Measurements from ENCODE around the gene ITPR2. TPM values are rescaled to one million over a fixed set of nuclear protein-coding genes. Genes with fewer than 3 reads are reported as not detected.
"Not testable (repeated sequence)": the region's sequence is repeated elsewhere in the genome, so short reads cannot be mapped to it uniquely, and the experiment has no call there.

The ITPR2 gene
- total and polyA plus RNA-seq, 4 donors = 4.1 to 47.0 (median 26.5) TPM

DNA sequence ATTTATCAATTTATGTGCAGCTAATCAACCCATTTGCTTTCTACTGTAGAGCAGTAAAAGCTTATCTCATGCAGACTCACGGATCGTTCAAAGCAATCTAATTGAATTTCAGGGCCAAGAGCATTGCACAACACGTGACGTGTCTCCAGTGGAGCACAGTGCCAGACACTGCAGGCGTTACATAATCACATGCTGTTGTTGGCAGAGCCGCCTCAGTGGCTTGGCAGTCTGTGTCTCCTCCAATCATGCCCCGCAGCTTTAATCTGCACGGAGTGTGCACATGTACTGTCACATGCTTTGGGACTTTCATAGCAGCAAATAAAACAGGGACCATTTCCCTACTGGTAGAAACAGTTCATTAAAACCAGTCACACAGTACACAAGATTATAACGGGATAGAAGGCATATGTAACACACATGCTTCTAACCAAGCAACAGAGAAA, 309.3 kb downstream of the ITPR2 start:
- ATAC-seq (ENCODE audit: insufficient read depth, low FRiP score) (peak; percentile 91), DNase-seq (peak; percentile 95 to 99 (median 99))
- Histone ChIP-seq H3K9ac (ENCODE audit: insufficient read depth in 1 of 2, low read length in 2 of 2) (no peak overlapping the region), H3K4me3 (no peak overlapping the region), H3K36me3 (ENCODE audit: control insufficient read depth in 4 of 4, insufficient read depth in 4 of 4, low read length in 4 of 4) (no peaks in the 10 kb centered on the region), H3K27ac (ENCODE audit: low read depth in 1 of 2, low read length in 1 of 2) (peak overlapping the region in 1 of 2 donors; percentile 27), H3K9me3 (ENCODE audit: control insufficient read depth in 4 of 4, insufficient read depth in 3 of 4, low read length in 3 of 4) (peaks cover 0 to 6% (median 3%) of the 10 kb centered on the region in 4 donors), H3K4me1 (ENCODE audit: control insufficient read depth in 5 of 5, insufficient read depth in 5 of 5, low read length in 5 of 5) (peaks cover 0 to 8% (median 0%) of the 10 kb centered on the region in 5 donors), H3K27me3 (ENCODE audit: control insufficient read depth in 3 of 3, insufficient read depth in 3 of 3, low read length in 2 of 3) (no peaks in the 10 kb centered on the region)
- WGBS, 2 donors = 23 to 43% methylated on average over 9 of the region's 9 CpGs
- TF ChIP-seq, protein P1, sequence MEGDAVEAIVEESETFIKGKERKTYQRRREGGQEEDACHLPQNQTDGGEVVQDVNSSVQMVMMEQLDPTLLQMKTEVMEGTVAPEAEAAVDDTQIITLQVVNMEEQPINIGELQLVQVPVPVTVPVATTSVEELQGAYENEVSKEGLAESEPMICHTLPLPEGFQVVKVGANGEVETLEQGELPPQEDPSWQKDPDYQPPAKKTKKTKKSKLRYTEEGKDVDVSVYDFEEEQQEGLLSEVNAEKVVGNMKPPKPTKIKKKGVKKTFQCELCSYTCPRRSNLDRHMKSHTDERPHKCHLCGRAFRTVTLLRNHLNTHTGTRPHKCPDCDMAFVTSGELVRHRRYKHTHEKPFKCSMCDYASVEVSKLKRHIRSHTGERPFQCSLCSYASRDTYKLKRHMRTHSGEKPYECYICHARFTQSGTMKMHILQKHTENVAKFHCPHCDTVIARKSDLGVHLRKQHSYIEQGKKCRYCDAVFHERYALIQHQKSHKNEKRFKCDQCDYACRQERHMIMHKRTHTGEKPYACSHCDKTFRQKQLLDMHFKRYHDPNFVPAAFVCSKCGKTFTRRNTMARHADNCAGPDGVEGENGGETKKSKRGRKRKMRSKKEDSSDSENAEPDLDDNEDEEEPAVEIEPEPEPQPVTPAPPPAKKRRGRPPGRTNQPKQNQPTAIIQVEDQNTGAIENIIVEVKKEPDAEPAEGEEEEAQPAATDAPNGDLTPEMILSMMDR (IDR thresholded peaks at IDR 0.05; ENCODE audit: control extremely low read depth, extremely low read depth) = no peak

DNA sequence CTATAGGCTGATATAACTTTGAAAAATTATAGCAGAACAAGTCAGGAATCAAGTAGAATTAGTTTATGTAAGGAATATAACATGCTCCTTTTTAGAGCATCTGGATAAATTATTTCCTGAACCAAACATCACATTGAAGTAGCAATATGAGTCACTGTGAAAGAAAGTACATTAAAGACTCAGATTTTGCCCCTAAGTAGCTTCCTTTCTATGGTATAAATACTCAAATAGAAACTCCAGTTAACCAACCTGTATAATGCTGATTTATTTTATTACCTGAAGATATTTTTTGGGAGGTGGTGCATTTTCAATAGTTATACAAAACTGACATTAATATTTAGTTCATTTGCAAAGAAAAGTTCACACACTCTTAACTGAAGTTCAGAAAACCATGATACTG, 312.1 kb downstream of the ITPR2 start:
- Histone ChIP-seq H3K9ac (ENCODE audit: insufficient read depth in 1 of 2, low read length in 2 of 2) (no peak overlapping the region), H3K27me3 (ENCODE audit: control insufficient read depth in 3 of 3, insufficient read depth in 3 of 3, low read length in 2 of 3) (no peaks in the 10 kb centered on the region), H3K4me3 (no peak overlapping the region), H3K4me1 (ENCODE audit: control insufficient read depth in 5 of 5, insufficient read depth in 5 of 5, low read length in 5 of 5) (peaks cover 0 to 8% (median 0%) of the 10 kb centered on the region in 5 donors), H3K36me3 (ENCODE audit: control insufficient read depth in 4 of 4, insufficient read depth in 4 of 4, low read length in 4 of 4) (no peaks in the 10 kb centered on the region), H3K9me3 (ENCODE audit: control insufficient read depth in 4 of 4, insufficient read depth in 3 of 4, low read length in 3 of 4) (peaks cover 0 to 6% (median 3%) of the 10 kb centered on the region in 4 donors), H3K27ac (ENCODE audit: low read depth in 1 of 2, low read length in 1 of 2) (no peak overlapping the region)
- ATAC-seq (ENCODE audit: insufficient read depth, low FRiP score) (no peak), DNase-seq (no peak)
- TF ChIP-seq, protein P1 (IDR thresholded peaks at IDR 0.05; ENCODE audit: control extremely low read depth, extremely low read depth) = no peak

DNA sequence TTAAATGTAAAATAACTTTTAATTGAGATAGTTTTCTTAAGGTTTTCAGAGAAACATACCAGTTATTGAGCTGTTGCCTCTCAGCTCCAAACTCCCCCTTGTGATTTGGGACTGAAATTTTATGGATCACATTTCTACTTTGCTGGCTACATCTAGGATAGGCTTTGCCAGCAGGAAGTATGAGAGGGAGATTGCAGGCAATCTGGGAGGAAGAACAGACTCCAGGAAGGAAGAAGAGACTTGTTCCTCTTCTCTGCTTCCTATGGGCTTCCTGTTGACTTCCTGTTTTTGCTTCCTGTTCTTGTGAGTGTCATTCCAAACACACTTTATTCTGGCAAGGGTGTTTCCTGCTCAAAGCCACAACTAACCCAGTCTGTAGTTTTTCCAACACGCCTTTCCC, 312.9 kb downstream of the ITPR2 start:
- ATAC-seq (ENCODE audit: insufficient read depth, low FRiP score) (no peak), DNase-seq (peak in 1 of 3 donors; percentile 8)
- H3K9ac ChIP-seq (ENCODE audit: insufficient read depth in 1 of 2, low read length in 2 of 2) = no peak overlapping the region
- no peaks in the 10 kb centered on the region for H3K27me3 ChIP-seq (ENCODE audit: control insufficient read depth in 3 of 3, insufficient read depth in 3 of 3, low read length in 2 of 3)
- peaks cover 0 to 8% (median 0%) of the 10 kb centered on the region in 5 donors for H3K4me1 ChIP-seq (ENCODE audit: control insufficient read depth in 5 of 5, insufficient read depth in 5 of 5, low read length in 5 of 5)
- 74 to 76% methylated on average over 1 of the region's 1 CpG for WGBS, 2 donors
- H3K27ac ChIP-seq (ENCODE audit: low read depth in 1 of 2, low read length in 1 of 2) = no peak overlapping the region
- TF ChIP-seq, protein P1 (IDR thresholded peaks at IDR 0.05; ENCODE audit: control extremely low read depth, extremely low read depth) = no peak
- H3K4me3 ChIP-seq = no peak overlapping the region
- peaks cover 0 to 3% (median 1%) of the 10 kb centered on the region in 4 donors for H3K9me3 ChIP-seq (ENCODE audit: control insufficient read depth in 4 of 4, insufficient read depth in 3 of 4, low read length in 3 of 4)
- H3K36me3 ChIP-seq (ENCODE audit: control insufficient read depth in 4 of 4, insufficient read depth in 4 of 4, low read length in 4 of 4) = no peaks in the 10 kb centered on the region

DNA sequence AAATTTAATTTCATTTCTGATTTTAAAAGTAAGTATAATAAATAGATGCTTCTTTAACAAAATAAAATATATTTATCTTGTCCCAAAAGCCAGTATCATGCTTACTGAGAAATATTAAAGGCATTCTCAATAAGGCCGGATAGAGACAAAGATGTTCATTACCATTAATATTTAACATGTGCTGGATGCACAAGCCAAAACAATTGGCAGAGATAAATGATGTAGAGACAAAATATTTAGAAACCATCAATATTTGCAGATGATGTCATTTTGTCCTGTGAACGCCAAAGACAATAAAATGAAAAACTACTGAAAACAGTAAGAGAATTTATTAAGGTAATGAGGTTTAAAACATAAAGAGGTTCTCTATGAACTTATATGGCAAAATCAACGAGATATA, 313.5 kb downstream of the ITPR2 start:
- peaks cover 0 to 11% (median 0%) of the 10 kb centered on the region in 5 donors for H3K4me1 ChIP-seq (ENCODE audit: control insufficient read depth in 5 of 5, insufficient read depth in 5 of 5, low read length in 5 of 5)
- TF ChIP-seq, protein P1 (IDR thresholded peaks at IDR 0.05; ENCODE audit: control extremely low read depth, extremely low read depth) = no peak
- no peaks in the 10 kb centered on the region for H3K27me3 ChIP-seq (ENCODE audit: control insufficient read depth in 3 of 3, insufficient read depth in 3 of 3, low read length in 2 of 3)
- no peak for ATAC-seq (ENCODE audit: insufficient read depth, low FRiP score)
- WGBS, 2 donors = 95 to 98% methylated on average over 3 of the region's 3 CpGs
- DNase-seq = no peak
- no peaks in the 10 kb centered on the region for H3K36me3 ChIP-seq (ENCODE audit: control insufficient read depth in 4 of 4, insufficient read depth in 4 of 4, low read length in 4 of 4)
- H3K27ac ChIP-seq (ENCODE audit: low read depth in 1 of 2, low read length in 1 of 2) = no peak overlapping the region
- H3K4me3 ChIP-seq = no peak overlapping the region
- H3K9ac ChIP-seq (ENCODE audit: insufficient read depth in 1 of 2, low read length in 2 of 2) = no peak overlapping the region
- H3K9me3 ChIP-seq (ENCODE audit: control insufficient read depth in 4 of 4, insufficient read depth in 3 of 4, low read length in 3 of 4) = no peaks in the 10 kb centered on the region

DNA sequence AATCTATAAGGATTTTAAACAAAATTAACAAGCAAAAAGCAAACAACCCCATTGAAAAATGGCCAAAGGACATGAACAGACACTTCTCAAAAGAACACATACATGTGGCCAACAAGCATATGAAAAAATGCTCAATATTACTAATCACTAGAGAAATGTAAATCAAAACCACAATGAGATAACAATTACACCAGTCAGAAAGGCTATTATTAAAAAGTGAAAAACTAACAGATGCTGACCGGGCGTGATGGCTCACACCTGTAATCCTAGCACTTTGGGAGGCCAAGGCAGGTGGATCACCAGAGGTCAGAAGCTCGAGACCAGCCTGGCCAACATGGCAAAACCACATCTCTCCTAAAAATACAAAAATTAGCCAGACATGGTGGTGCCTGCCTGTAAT, 315.7 kb downstream of the ITPR2 start:
- H3K27ac ChIP-seq (ENCODE audit: low read depth in 1 of 2, low read length in 1 of 2); H3K27me3 ChIP-seq (ENCODE audit: control insufficient read depth in 3 of 3, insufficient read depth in 3 of 3, low read length in 2 of 3); H3K9ac ChIP-seq (ENCODE audit: insufficient read depth in 1 of 2, low read length in 2 of 2); ATAC-seq (ENCODE audit: insufficient read depth, low FRiP score); DNase-seq; H3K36me3 ChIP-seq (ENCODE audit: control insufficient read depth in 4 of 4, insufficient read depth in 4 of 4, low read length in 4 of 4); H3K4me3 ChIP-seq; H3K9me3 ChIP-seq (ENCODE audit: control insufficient read depth in 4 of 4, insufficient read depth in 3 of 4, low read length in 3 of 4): not testable (repeated sequence)
- WGBS, 2 donors = 86 to 92% methylated on average over 3 of the region's 3 CpGs
- H3K4me1 ChIP-seq (ENCODE audit: control insufficient read depth in 5 of 5, insufficient read depth in 5 of 5, low read length in 5 of 5) = peaks cover 0 to 15% (median 0%) of the 10 kb centered on the region in 5 donors
